Tibial nerve (tissue), 4 donors: ENCODE data around the gene FGF14. TPM values are rescaled to one million over a fixed set of nuclear protein-coding genes. Genes with fewer than 3 reads are reported as not detected.

ENCODE experiments used
- DNase-seq, 2 donors: peaks; one replicate each; pipeline ENCODE4 v3.0.0-alpha.2; 2019; ENCODE audit warnings: low spot score in 2 of 2
- H3K27ac ChIP-seq, 4 donors: fragments of 200-600 bp; sonication (generic) in 3 of 4; one replicate each; pipeline ENCODE4 v1.5.1; 2017 to 2019; ENCODE audit warnings: mild to moderate bottlenecking in 1 of 4
- H3K27me3 ChIP-seq, 2 donors: fragments of 200-600 bp; sonication (generic) in 1 of 2; one replicate each; pipeline versions ENCODE4 v1.5.1 to v1.6.0; 2017 to 2019
- H3K36me3 ChIP-seq, 3 donors: fragments of 200-600 bp; sonication (generic); one replicate each; pipeline ENCODE4 v1.5.1; 2018 to 2019
- H3K4me1 ChIP-seq, 4 donors: fragments of 200-600 bp; sonication (generic) in 3 of 4; one replicate each; pipeline ENCODE4 v1.5.1; 2017 to 2019
- H3K4me3 ChIP-seq, 4 donors: fragments of 200-600 bp; sonication (generic) in 3 of 4; one replicate each; pipeline ENCODE4 v1.5.1; 2017 to 2019; ENCODE audit warnings: mild to moderate bottlenecking in 1 of 4, moderate library complexity in 1 of 4
- H3K9me3 ChIP-seq, 4 donors: fragments of 200-600 bp; sonication (generic) in 3 of 4; one replicate each; pipeline ENCODE4 v1.5.1; 2017 to 2019
- EP300 ChIP-seq, 2 donors: sonication (generic); formaldehyde crosslinking; IDR thresholded peaks; one replicate each; pipeline ENCODE4 v1.6.1; 2017; ENCODE audit warnings: antibody characterized with exemption in 2 of 2, mild to moderate bottlenecking in 1 of 2
- POLR2A ChIP-seq, 2 donors: fragments of 450-650 bp; IDR thresholded peaks; one replicate each; pipeline ENCODE4 v1.6.1; 2017; ENCODE audit warnings: antibody characterized with exemption in 2 of 2, mild to moderate bottlenecking in 2 of 2, moderate library complexity in 2 of 2
- WGBS, 2 donors: methylation state at CpG; one replicate each; pipeline ENCODE4 v1.1.5; 2018; 5-methylcytosine and 5-hydroxymethylcytosine counted together
- total RNA-seq, 4 donors: library from RNA; depleted of rRNA; stranded (reverse); fragments of >200 nt; gene quantifications; one replicate each; pipeline ENCODE4 v1.1.0, GENCODE V29; 2016
- TF ChIP-seq, protein P1 (sequence below), 5 experiments: fragments of 200-600 bp in 3 of 5; fragments of 450-650 bp in 2 of 5; sonication (generic) in 3 of 5; IDR thresholded peaks; one replicate each; pipeline ENCODE4 v1.5.1; 2016 to 2019; ENCODE audit warnings: antibody characterized with exemption in 5 of 5, mild to moderate bottlenecking in 3 of 5, moderate library complexity in 2 of 5

The FGF14 gene
- total RNA-seq, 4 donors from 2014 or later, result 0.20 to 2.1 (median 0.21) TPM; not detected in 1

DNA sequence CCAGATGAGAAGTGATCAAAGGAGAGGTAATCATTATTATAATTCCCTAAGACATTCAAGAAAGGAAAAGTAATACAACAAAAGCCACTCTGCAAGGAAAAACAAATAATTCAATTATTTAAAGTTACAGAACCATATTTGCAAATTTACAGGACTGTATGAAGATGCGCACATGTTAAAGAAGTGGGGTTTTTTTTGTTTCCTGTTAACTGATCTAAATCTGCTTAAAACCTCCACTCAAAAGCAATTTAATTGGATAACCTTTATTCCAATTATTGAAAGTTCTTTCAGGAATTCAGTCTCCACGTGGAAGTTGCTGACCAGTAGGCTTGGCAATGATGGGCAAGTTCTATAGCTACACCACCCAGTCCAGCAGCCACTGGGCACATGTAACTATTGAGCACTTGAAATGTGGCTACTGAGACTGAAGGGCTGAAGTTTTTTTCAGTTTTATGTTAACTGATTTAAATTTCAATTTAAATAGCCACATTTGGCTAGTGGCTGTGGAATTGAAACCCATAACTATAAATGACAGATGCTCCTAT, 232.3 kb downstream of the FGF14 start:
- 70 to 74% methylated on average over 2 of the region's 2 CpGs for WGBS, 2 donors

DNA sequence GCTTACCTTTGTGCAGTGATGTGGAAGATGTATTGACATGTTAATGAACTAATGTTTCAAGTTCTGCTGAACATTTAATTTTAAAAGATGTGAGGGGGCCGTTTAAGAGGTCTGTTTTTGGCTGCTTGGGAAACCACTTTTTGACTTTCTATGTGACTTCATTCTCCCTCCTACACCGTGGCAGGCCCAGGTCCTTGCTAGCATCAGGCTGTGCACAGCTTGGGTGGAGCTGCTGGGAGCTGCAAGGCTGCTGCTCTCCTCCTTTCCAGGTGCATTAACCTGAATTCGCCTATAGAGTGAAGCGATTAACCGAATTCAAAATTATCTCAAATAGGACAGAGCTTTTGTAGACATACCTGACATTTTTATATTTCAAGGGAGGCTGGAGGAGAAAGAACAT, 249.1 kb downstream of the FGF14 start:
- no peak for DNase-seq
- H3K27me3 ChIP-seq, result no peaks in the 10 kb centered on the region
- no peaks in the 10 kb centered on the region for H3K9me3 ChIP-seq
- H3K27ac ChIP-seq, result no peak overlapping the region
- TF ChIP-seq POLR2A (IDR thresholded peaks at IDR 0.05) (no peak), EP300 (IDR thresholded peaks at IDR 0.05) (no peak)
- TF ChIP-seq, protein P1, sequence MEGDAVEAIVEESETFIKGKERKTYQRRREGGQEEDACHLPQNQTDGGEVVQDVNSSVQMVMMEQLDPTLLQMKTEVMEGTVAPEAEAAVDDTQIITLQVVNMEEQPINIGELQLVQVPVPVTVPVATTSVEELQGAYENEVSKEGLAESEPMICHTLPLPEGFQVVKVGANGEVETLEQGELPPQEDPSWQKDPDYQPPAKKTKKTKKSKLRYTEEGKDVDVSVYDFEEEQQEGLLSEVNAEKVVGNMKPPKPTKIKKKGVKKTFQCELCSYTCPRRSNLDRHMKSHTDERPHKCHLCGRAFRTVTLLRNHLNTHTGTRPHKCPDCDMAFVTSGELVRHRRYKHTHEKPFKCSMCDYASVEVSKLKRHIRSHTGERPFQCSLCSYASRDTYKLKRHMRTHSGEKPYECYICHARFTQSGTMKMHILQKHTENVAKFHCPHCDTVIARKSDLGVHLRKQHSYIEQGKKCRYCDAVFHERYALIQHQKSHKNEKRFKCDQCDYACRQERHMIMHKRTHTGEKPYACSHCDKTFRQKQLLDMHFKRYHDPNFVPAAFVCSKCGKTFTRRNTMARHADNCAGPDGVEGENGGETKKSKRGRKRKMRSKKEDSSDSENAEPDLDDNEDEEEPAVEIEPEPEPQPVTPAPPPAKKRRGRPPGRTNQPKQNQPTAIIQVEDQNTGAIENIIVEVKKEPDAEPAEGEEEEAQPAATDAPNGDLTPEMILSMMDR (IDR thresholded peaks at IDR 0.05), result no peak
- 78 to 80% methylated on average over 5 of the region's 5 CpGs for WGBS, 2 donors
- no peaks in the 10 kb centered on the region for H3K36me3 ChIP-seq
- H3K4me1 ChIP-seq, result no peaks in the 10 kb centered on the region
- H3K4me3 ChIP-seq, result no peak overlapping the region

More for the DNA sequence above, 232.3 kb downstream of the FGF14 start:
- no peaks in the 10 kb centered on the region for H3K4me1 ChIP-seq
- H3K27me3 ChIP-seq, result no peaks in the 10 kb centered on the region
- no peaks in the 10 kb centered on the region for H3K9me3 ChIP-seq
- no peak overlapping the region for H3K27ac ChIP-seq
- no peak overlapping the region for H3K4me3 ChIP-seq
- DNase-seq, result no peak
- TF ChIP-seq, protein P1 (IDR thresholded peaks at IDR 0.05), result no peak
- TF ChIP-seq EP300 (IDR thresholded peaks at IDR 0.05), result no peak
- TF ChIP-seq POLR2A (IDR thresholded peaks at IDR 0.05), result no peak
- H3K36me3 ChIP-seq, result no peaks in the 10 kb centered on the region

DNA sequence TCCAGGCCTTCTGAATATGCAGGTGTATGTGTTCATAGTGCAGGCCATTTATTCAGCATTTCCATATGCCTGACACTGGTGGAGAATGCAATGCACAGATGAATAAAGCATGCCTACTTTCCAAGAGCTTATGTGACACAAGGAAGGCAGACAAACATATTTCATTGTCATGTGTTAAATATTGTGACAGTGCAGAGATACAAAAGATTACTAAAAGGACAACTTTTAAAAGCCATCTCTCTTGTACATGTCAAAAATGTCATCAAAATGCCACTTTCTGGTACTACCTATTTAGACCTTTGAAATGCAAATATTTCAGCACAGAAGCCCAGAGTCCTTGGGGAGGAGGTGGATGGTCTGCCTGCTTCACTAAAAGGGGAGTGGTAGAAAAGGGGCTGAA, 254.5 kb downstream of the FGF14 start:
- Histone ChIP-seq H3K4me1 (no peaks in the 10 kb centered on the region), H3K9me3 (no peaks in the 10 kb centered on the region), H3K4me3 (no peak overlapping the region), H3K27ac (no peak overlapping the region), H3K27me3 (no peaks in the 10 kb centered on the region), H3K36me3 (no peaks in the 10 kb centered on the region)
- no peak for TF ChIP-seq POLR2A (IDR thresholded peaks at IDR 0.05)
- TF ChIP-seq, protein P1 (IDR thresholded peaks at IDR 0.05), result no peak
- TF ChIP-seq EP300 (IDR thresholded peaks at IDR 0.05), result no peak
- no peak for DNase-seq

DNA sequence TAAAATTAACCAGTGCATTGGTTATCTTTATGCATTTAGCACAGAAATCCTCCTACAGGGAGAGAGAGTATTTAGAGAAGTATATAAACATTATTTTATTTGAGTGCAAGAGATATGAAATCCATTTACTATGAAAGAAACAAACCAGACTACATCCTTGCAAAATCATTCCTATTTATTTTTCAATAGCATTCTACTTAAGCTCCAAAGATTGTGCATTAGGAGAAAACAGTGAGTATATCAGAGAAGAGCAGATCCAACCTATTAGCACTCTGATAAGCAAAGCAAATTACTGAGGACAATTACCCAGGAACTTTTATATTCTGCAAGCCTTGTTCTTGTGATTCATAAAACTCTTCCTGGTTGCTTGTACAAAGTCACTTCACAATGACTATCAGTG, 256.1 kb downstream of the FGF14 start:
- TF ChIP-seq, protein P1 (IDR thresholded peaks at IDR 0.05), result no peak
- TF ChIP-seq POLR2A (IDR thresholded peaks at IDR 0.05), result no peak
- TF ChIP-seq EP300 (IDR thresholded peaks at IDR 0.05), result no peak
- H3K27me3 ChIP-seq, result no peaks in the 10 kb centered on the region
- H3K9me3 ChIP-seq, result no peaks in the 10 kb centered on the region
- DNase-seq, result no peak
- H3K36me3 ChIP-seq, result no peaks in the 10 kb centered on the region
- H3K27ac ChIP-seq, result no peak overlapping the region
- no peaks in the 10 kb centered on the region for H3K4me1 ChIP-seq
- H3K4me3 ChIP-seq, result no peak overlapping the region

DNA sequence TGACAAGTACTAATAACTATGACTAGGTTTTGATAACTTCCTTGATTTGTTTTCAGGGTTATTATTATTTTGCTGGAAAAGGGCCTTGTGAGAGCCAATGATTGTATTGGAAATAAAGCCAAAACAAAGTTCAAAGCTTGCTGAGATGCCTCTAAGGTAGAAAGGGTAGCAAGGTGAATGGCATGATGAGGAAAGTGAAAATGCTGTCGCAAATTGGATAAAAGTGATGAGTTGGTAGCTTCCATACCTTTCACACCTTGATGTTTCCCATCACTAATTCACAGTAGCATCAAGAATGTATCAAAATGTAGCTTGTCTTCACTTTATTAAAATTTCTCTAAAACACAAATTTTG, 259.4 kb downstream of the FGF14 start:
- Histone ChIP-seq H3K4me1 (no peaks in the 10 kb centered on the region), H3K27ac (no peak overlapping the region), H3K9me3 (no peaks in the 10 kb centered on the region), H3K4me3 (no peak overlapping the region), H3K36me3 (no peaks in the 10 kb centered on the region), H3K27me3 (no peaks in the 10 kb centered on the region)
- WGBS, 2 donors, result 80 to 87% methylated on average over 1 of the region's 1 CpG
- no peak for DNase-seq
- no peak for TF ChIP-seq POLR2A (IDR thresholded peaks at IDR 0.05)
- TF ChIP-seq, protein P1 (IDR thresholded peaks at IDR 0.05), result no peak
